ENCODE data around the gene KDM5C.

The KDM5C gene

GRCh38 chrX:53250556-53250955 lies 25.5 kb upstream of the KDM5C start:
- no peak for DNase-seq (ENCODE audit: low spot score)

DNA sequence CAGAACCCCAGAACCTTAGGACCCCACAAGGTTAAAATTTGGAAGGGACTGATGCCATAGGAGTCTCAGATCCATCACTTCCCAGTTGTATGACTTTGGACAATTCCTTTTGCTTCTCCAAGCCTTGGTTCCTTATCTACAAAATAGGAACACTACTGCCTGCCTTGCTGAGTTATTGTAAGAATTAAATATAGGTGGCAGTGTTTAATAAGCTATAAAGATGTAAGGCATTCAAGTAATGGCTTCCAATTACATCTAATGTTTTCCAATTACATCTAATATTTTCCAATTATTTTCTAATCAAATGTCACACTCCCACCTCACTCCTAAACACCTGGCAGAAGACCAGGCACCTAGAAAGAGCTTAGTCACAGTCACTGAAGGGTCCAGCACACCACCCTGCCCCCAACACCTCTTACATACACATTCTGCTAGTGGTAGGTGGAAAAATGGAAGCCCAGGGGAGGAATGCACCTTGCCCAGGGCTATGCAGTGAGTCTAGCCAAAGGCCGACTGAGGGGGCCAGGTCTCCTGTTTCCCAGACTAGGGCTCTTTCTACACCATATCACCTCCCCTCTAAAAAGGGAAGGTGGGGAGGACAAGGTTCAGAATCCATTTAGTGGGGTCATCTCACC lies 24.5 kb upstream of the KDM5C start:
- no peak for DNase-seq (ENCODE audit: low spot score)

GRCh38 chrX:53247928-53248327 lies 22.9 kb upstream of the KDM5C start:
- DNase-seq (ENCODE audit: low spot score), result no peak

- DNase-seq (ENCODE audit: low spot score), result no peak
Measured at GRCh38 chrX:53246231-53246630, 21.2 kb upstream of the KDM5C start.

- no peak for DNase-seq (ENCODE audit: low spot score)
Measured at GRCh38 chrX:53244610-53245009, 19.6 kb upstream of the KDM5C start.

GRCh38 chrX:53242310-53242709 lies 17.3 kb upstream of the KDM5C start:
- DNase-seq (ENCODE audit: low spot score), result no peak

GRCh38 chrX:53241558-53241957 lies 16.6 kb upstream of the KDM5C start:
- DNase-seq (ENCODE audit: low spot score), result no peak

DNA sequence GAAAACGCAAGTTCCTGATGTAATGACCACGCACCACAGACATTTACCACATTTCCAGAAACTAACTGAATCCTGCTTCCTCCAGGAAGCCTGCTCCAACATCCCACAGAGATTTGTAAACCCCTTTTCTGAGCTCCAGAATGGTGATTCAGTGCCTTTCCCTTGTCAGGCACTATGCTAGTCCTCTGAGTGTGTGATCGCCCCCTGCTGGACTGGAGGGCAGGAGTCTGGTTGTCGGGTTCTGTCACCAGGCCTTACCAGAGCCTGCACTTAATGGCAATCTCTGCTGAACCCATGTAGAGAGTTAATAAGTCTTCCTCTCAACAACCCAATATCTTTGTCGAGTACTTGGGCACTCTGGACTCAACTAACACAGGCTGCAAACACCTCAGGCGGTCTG lies 14.5 kb upstream of the KDM5C start:
- DNase-seq (ENCODE audit: low spot score), result no peak

GRCh38 chrX:53237056-53237455 lies 12.0 kb upstream of the KDM5C start:
- peak; percentile 70 for DNase-seq (ENCODE audit: low spot score)

GRCh38 chrX:53236025-53236679 lies 11.1 kb upstream of the KDM5C start:
- DNase-seq (ENCODE audit: low spot score), result no peak

DNA sequence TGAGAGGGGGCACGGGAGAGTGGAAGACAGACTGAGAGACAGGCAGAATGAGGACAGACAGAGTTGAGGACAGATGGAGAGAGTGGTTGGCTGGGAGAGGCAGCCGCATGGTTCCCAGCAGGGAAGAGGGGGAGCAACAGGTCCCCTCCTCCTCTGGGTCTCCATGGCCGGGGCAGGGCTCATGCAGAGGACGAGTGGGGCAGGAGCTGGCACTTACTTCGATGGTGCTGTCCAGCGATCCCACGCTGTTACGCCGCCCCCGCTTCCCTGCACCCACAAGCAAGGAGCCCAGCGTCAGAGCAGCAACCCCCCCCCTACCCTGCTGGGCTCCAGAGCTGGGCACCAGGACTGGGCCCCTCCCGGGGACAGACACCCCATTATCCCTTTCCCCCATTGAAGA lies 10.6 kb upstream of the KDM5C start:
- DNase-seq (ENCODE audit: low spot score), result no peak

DNA sequence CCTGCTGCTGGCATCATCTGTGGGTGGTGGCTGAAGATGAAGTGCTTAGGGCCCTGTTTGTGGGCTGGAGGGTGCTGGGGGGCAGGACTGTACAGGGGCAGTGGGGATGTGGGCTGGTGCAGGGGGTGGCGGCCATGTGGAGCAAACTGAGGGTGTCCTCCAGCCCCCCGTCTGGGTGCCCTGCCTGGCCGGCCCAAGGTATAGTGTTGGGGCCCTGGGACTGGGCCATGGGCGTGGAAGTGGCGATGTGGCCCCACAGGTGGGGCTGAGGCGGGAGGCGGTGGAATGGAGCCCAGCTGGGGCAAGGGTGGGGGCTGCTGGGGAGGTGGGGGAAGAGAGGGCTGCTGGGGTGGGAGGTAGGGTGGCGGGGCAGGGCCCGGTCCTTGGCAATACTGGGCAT lies 9.5 kb upstream of the KDM5C start:
- no peak for DNase-seq (ENCODE audit: low spot score)

GRCh38 chrX:53233536-53233935 lies 8.5 kb upstream of the KDM5C start:
- DNase-seq (ENCODE audit: low spot score), result no peak

GRCh38 chrX:53230116-53230515 lies 5.1 kb upstream of the KDM5C start:
- DNase-seq (ENCODE audit: low spot score), result no peak

DNA sequence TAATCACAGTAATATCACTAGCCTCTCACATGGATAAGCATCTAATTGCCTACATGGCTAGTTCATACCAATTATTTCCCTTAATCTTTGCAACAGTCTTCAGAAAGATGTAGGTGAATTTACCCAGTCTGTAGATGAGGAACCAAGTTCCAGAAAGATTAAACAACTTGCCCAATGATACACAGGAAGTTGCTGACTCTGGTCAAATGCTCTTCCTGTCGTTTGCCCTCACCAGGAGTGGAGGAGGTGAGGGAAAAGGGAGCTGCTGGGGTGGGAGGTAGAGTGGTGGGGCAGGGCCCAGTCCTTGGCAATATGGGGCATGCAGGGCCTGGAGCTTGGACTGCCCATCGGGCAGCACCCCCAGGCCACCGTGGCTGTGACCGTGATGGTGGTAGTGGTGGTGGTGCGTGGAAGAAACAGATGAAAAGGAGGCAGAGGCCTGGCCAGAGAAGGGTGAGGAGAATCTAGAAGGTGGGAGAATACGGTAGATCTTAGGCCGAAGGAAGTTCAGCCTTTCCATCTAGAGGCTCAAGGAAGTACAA lies 2.3 kb upstream of the KDM5C start:
- DNase-seq (ENCODE audit: low spot score), result no peak

- peak; percentile 43 for DNase-seq (ENCODE audit: low spot score)
Measured at GRCh38 chrX:53223955-53224859, 800 bp downstream of the KDM5C start.

DNA sequence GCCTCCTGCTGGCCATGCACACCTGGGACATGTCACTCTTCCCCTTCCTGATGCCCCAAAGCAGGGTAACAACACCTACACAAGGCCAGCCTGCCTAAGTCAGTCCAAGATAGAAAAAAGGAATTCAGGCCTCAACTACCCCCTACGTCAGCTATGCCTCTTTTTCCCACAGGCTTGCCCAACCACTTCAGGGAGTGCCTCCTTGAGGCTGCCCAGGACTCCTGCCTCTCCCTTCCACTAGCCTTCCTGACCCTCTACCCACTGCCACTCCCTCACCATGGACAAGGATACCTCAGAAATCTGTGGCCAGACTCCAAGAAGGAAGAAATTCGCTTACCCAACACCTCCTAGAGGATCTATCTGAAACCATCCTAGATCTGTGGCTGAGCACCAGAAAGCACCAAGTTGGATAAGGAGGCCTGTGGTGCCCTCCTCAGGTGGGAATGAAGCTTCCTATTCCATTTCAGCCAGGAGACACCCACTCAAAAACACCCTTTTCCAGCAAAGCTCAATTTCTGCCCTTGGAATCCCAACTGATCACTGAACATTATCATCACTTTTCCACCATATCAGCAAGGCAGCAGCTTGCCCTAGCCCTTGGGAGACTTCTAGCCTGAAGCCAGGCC lies 1.8 kb downstream of the KDM5C start:
- no peak for DNase-seq (ENCODE audit: low spot score)

GRCh38 chrX:53211391-53211978 lies 13.5 kb downstream of the KDM5C start:
- no peak for DNase-seq (ENCODE audit: low spot score)

GRCh38 chrX:53196678-53197077 lies 28.3 kb downstream of the KDM5C start:
- no peak for DNase-seq (ENCODE audit: low spot score)

DNA sequence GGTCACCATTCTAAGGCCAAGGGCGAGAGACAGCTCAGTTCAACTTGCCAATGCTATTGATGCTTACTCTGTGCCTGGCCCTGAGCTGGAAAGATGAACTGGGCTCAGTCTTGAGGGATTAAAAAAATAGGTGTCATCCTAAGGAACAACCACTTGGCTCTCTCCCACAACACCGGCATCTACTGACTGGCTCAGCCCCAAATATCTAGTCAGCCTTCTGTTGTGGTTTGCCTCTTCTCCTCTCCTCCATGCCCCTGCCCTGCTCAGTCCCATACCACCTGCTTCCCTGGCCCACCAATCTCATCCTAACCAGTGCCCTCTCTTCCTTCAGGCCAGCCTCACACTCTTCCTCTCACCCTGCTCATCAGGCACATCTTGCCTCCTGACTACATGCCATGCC lies 29.6 kb downstream of the KDM5C start:
- DNase-seq (ENCODE audit: low spot score), result no peak

GRCh38 chrX:53194308-53194707 lies 30.7 kb downstream of the KDM5C start:
- DNase-seq (ENCODE audit: low spot score), result no peak

DNA sequence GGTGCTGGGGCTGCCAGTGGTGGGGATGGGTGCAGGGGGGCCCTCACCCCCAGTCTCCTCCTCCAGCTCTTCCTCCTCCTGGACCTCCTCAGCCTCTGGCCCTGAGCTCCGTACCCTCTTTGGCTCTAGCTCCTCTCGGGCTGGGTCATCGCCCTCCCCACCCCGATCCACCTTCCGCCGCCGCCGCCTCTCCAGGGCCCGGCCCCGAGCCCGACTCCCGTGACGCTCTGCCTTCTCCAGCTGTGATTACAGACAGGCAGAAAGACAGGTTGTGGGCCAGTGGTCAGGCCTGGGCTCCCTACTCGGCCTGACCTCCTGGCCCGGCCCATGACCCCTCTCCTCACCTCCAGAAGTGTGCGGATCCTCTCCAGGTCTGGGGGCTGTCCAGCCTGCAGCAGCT lies 31.9 kb downstream of the KDM5C start:
- no peak for DNase-seq (ENCODE audit: low spot score)
